Colonic mucosa (tissue), 4 donors: ENCODE measurements around the gene MYL5. TPM values are rescaled to one million over a fixed set of nuclear protein-coding genes. Genes with fewer than 3 reads are reported as not detected.

Experiments
- DNase-seq: peaks from one replicate; pipeline ENCODE4 v3.0.0-alpha.2; 2020
- H3K27ac ChIP-seq: fragments of 200-600 bp; one replicate; pipeline ENCODE4 v1.8.0; 2021
- H3K27me3 ChIP-seq: fragments of 200-600 bp; one replicate; pipeline ENCODE4 v1.8.0; 2021
- H3K36me3 ChIP-seq: fragments of 200-600 bp; one replicate; pipeline ENCODE4 v1.8.0; 2021
- H3K4me1 ChIP-seq: fragments of 200-600 bp; one replicate; pipeline ENCODE4 v1.8.0; 2021; ENCODE audit warnings: mild to moderate bottlenecking
- H3K4me3 ChIP-seq: fragments of 200-600 bp; one replicate; pipeline ENCODE4 v1.8.0; 2021
- H3K9ac ChIP-seq, 2 donors: one replicate each; pipeline ENCODE4 v1.7.0; 2013; ENCODE audit warnings: control low read depth in 2 of 2, low read depth in 2 of 2, low read length in 2 of 2
- H3K9me3 ChIP-seq: fragments of 200-600 bp; one replicate; pipeline ENCODE4 v1.8.0; 2021
- CTCF ChIP-seq: fragments of 200-600 bp; IDR thresholded peaks from one replicate; pipeline ENCODE4 v1.8.0; 2022; ENCODE audit warnings: antibody characterized with exemption, mild to moderate bottlenecking
- intact Hi-C: fragments of 100-400 bp; cut with DNase I; formaldehyde crosslinking; loops from one replicate; pipeline ENCODE4 v1.14.1; 2022
- total RNA-seq, 2 donors: library from RNA; stranded (reverse); fragmentation: NEBNext Ultra II Directional in 1 of 2; extraction: Animal tissue kit (Norgen Biotek cat#: 25700) in 1 of 2; gene quantifications; one replicate each; pipeline ENCODE4 v1.2.1, GENCODE V29; 2021
- donor health status: healthy.
- donor health status: DM: no; HTN: no; CAD: no.
- donor health status: DM: no; HTN: no; CAD: no.

The MYL5 gene
- total RNA-seq, 2 donors from 2014 or later = 17.3 to 53.6 TPM

- TF ChIP-seq CTCF = no peak
- Histone ChIP-seq H3K4me1 (peaks cover 3% of the 10 kb centered on the region), H3K36me3 (no peaks in the 10 kb centered on the region), H3K27ac (no peak overlapping the region), H3K4me3 (peak overlapping the region; percentile 8), H3K9me3 (no peaks in the 10 kb centered on the region), H3K27me3 (no peaks in the 10 kb centered on the region), H3K9ac (peak overlapping the region; percentile 66 to 97)
- intact Hi-C loops = no loop called here
- no peak for DNase-seq
These were observed 32.7 kb downstream of the MYL5 start for GRCh38 chr4:706834-707598.

- DNase-seq = no peak
- no peaks in the 10 kb centered on the region for H3K27me3 ChIP-seq
- peaks cover 3% of the 10 kb centered on the region for H3K4me1 ChIP-seq
- H3K9me3 ChIP-seq = no peaks in the 10 kb centered on the region
- no peak overlapping the region for H3K9ac ChIP-seq
- no peak for TF ChIP-seq CTCF
- no peaks in the 10 kb centered on the region for H3K36me3 ChIP-seq
- no peak overlapping the region for H3K4me3 ChIP-seq
- no peak overlapping the region for H3K27ac ChIP-seq
- intact Hi-C loops = no loop called here
These were observed 33.7 kb downstream of the MYL5 start for GRCh38 chr4:707929-708630.

GRCh38 chr4:708631-708933, 34.2 kb downstream of the MYL5 start:
- H3K4me3 ChIP-seq = no peak overlapping the region
- DNase-seq = no peak
- TF ChIP-seq CTCF = no peak
- H3K9me3 ChIP-seq = no peaks in the 10 kb centered on the region
- H3K36me3 ChIP-seq = no peaks in the 10 kb centered on the region
- H3K27ac ChIP-seq = no peak overlapping the region
- H3K9ac ChIP-seq = no peak overlapping the region
- intact Hi-C loops = no loop called here
- peaks cover 3% of the 10 kb centered on the region for H3K4me1 ChIP-seq
- H3K27me3 ChIP-seq = no peaks in the 10 kb centered on the region

- H3K4me3 ChIP-seq = no peak overlapping the region
- DNase-seq = no peak
- intact Hi-C loops = no loop called here
- peaks cover 3% of the 10 kb centered on the region for H3K4me1 ChIP-seq
- no peak overlapping the region for H3K9ac ChIP-seq
- H3K27ac ChIP-seq = no peak overlapping the region
- no peaks in the 10 kb centered on the region for H3K36me3 ChIP-seq
- no peaks in the 10 kb centered on the region for H3K27me3 ChIP-seq
- no peaks in the 10 kb centered on the region for H3K9me3 ChIP-seq
- TF ChIP-seq CTCF = no peak
These were observed 35.0 kb downstream of the MYL5 start for GRCh38 chr4:709348-709747.

GRCh38 chr4:710116-710515, 35.8 kb downstream of the MYL5 start:
- Histone ChIP-seq H3K9me3 (no peaks in the 10 kb centered on the region), H3K36me3 (no peaks in the 10 kb centered on the region), H3K9ac (no peak overlapping the region), H3K4me3 (no peak overlapping the region), H3K4me1 (peaks cover 3% of the 10 kb centered on the region), H3K27me3 (no peaks in the 10 kb centered on the region), H3K27ac (no peak overlapping the region)
- no peak for DNase-seq
- TF ChIP-seq CTCF = no peak
- intact Hi-C loops = no loop called here
